KOPT-K1 (cell line): ENCODE data around the gene SSMEM1.
"Not testable (repeated sequence)": the region's sequence is repeated elsewhere in the genome, so short reads cannot be mapped to it uniquely, and the experiment has no call there.

Source experiments
- H3K27ac ChIP-seq: fragments of 200-600 bp; sonication (generic); 2 replicates; pipeline ENCODE4 v1.5.1; 2016; ENCODE audit warnings: antibody characterized with exemption, mild to moderate bottlenecking, low read depth, low read length; ENCODE audit not compliant: poor library complexity, severe bottlenecking
- H3K36me3 ChIP-seq: fragments of 200-600 bp; sonication (generic); 2 replicates; pipeline ENCODE4 v1.5.1; 2017; ENCODE audit warnings: antibody characterized with exemption, mild to moderate bottlenecking, low read length, moderate library complexity; ENCODE audit not compliant: insufficient read depth
- H3K9me3 ChIP-seq: fragments of 200-600 bp; sonication (generic); 2 replicates; pipeline ENCODE4 v1.5.1; 2017; ENCODE audit warnings: antibody characterized with exemption, low read length, mild to moderate bottlenecking; ENCODE audit not compliant: insufficient read depth, poor library complexity, severe bottlenecking

The SSMEM1 gene

DNA sequence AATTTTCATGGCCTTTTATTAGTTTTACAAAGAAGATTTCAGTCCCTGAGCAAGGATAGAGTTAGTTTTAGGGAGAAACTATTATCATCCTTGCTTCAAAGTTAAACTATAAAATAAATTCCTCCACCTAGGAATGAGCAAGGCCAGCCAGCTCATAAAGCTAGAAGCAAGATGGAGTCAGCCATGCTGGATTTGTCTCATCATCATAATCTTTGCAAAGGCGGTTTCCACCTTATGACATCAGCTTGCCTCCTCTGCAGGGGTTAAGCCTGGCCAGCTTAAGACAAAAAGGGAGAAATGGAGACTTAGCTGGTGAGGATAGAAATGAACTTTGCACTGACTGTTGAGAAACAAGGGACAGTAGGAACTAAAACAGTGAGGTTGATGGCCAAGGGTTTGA is 18.7 kb downstream of the SSMEM1 start:
- H3K27ac ChIP-seq = no peak overlapping the region
- peaks cover 3% of the 10 kb centered on the region for H3K9me3 ChIP-seq
- H3K36me3 ChIP-seq = no peaks in the 10 kb centered on the region

GRCh38 chr7:130227883-130228575 is 20.4 kb downstream of the SSMEM1 start:
- Histone ChIP-seq H3K27ac (no peak overlapping the region), H3K36me3 (no peaks in the 10 kb centered on the region), H3K9me3 (peaks cover 3% of the 10 kb centered on the region)

- no peaks in the 10 kb centered on the region for H3K36me3 ChIP-seq
- no peak overlapping the region for H3K27ac ChIP-seq
Observed at GRCh38 chr7:130228840-130229502, 21.3 kb downstream of the SSMEM1 start.

GRCh38 chr7:130229981-130230380 is 22.3 kb downstream of the SSMEM1 start:
- not testable (repeated sequence) for H3K27ac ChIP-seq

More at GRCh38 chr7:130228840-130229502, 21.3 kb downstream of the SSMEM1 start:
- H3K9me3 ChIP-seq = peaks cover 2% of the 10 kb centered on the region

DNA sequence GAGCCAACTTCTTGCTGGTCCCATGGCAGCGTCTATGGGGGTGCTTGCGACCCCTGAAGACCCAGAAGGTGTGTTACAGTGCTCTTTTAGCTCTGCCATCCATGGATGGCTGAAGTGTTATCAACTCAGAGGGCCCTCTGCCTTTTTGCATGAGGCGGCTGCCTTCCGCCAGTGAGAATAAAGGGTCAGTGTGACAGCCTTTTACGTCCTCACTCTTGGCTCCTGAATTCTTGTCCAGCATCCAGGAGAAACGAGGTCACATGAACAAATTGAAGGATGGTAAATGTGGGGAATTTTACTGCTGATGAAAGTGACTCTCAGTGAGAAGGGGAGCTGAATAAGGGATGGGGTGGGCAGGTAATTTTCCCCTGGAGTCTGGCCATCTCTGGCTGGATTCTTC is 24.1 kb downstream of the SSMEM1 start:
- no peaks in the 10 kb centered on the region for H3K36me3 ChIP-seq
- H3K27ac ChIP-seq = no peak overlapping the region
- H3K9me3 ChIP-seq = no peaks in the 10 kb centered on the region

More at GRCh38 chr7:130229981-130230380, 22.3 kb downstream of the SSMEM1 start:
- not testable (repeated sequence) for H3K36me3 ChIP-seq, H3K9me3 ChIP-seq

DNA sequence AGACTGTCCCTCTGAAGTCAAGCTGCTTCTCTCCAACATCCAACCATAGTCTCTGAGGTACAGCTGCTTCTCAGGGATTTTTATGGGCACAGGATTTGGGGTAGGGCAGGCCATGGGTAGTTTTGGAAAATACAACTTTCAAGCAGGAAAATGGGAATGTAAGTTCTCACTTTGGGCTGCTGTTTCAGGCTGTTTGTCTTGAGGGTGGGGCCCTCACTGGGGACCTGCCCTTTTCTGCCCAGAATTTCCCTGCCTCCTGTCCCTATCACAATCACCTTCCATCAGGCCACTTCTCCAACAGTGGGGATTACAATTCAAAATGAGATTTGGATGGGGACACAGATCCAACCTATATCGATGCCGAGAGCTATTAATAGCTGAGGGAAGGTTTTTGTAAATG is 24.5 kb downstream of the SSMEM1 start:
- H3K9me3 ChIP-seq = no peaks in the 10 kb centered on the region
- no peaks in the 10 kb centered on the region for H3K36me3 ChIP-seq
- no peak overlapping the region for H3K27ac ChIP-seq

- no peak overlapping the region for H3K27ac ChIP-seq
- no peaks in the 10 kb centered on the region for H3K36me3 ChIP-seq
- H3K9me3 ChIP-seq = no peaks in the 10 kb centered on the region
Observed at GRCh38 chr7:130234078-130234477, 26.4 kb downstream of the SSMEM1 start.

- not testable (repeated sequence) for H3K27ac ChIP-seq, H3K36me3 ChIP-seq
Observed at GRCh38 chr7:130236361-130236760, 28.7 kb downstream of the SSMEM1 start.

GRCh38 chr7:130240240-130240639 is 32.6 kb downstream of the SSMEM1 start:
- Histone ChIP-seq H3K27ac (no peak overlapping the region), H3K36me3 (no peaks in the 10 kb centered on the region), H3K9me3 (no peaks in the 10 kb centered on the region)

More at GRCh38 chr7:130236361-130236760, 28.7 kb downstream of the SSMEM1 start:
- H3K9me3 ChIP-seq = not testable (repeated sequence)

DNA sequence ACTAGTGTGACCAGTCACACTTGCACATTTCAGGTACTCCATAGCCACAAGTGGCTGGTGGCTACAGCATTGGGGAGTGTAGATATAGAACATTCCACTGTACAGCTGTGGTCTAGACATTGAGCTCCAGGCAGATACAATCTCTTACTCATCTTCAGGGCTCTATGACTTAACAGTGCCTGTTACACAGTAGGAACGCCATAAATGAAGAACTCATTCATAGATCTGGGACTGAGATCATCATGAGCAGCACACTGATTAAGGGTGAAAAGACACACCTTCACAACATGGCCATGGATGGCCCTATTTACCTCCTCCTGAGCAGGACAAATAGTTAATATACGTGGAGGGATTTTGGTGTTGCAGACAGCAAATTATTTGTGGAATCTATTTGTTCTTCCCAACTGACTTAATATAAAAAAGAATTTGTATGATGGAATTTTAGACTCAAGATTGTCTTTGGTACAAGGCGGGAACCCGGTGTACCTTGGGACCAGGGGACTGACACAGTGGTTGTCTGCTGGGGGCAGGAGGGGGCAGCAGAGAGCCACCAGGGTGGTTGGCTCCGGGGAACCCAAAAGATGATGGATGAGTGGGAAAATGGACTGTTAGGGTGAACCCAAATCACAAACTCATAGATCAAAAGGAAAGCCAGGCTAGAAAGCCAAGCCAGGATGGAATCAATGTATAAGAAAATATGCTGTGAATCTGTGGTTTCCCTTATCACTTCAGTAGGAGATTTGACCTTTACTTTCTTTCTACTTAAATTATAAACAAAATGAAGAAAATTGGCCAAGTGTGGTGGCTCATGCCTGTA is 34.7 kb downstream of the SSMEM1 start:
- Histone ChIP-seq H3K27ac (no peak overlapping the region), H3K9me3 (no peaks in the 10 kb centered on the region), H3K36me3 (no peaks in the 10 kb centered on the region)

DNA sequence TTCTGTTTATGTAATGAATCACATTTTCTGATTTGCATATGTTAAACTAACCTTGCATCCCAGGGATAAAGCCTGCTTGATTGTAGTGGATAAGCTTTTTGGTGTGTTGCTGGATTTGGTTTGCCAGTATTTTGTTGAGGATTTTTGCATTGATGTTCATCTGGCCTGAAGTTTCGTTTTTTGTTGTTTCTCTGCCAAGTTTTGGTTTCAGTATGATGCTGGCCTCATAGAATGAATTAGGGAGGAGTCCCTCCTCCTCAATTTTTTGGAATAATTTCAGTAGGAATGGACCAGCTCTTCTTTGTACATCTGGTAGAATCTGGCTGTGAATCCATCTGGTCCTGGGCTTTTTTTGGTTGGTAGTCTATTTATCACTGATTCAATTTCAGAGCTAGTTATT is 35.8 kb downstream of the SSMEM1 start:
- not testable (repeated sequence) for H3K9me3 ChIP-seq, H3K27ac ChIP-seq, H3K36me3 ChIP-seq

GRCh38 chr7:130246491-130246890 is 38.8 kb downstream of the SSMEM1 start:
- H3K9me3 ChIP-seq, H3K36me3 ChIP-seq, H3K27ac ChIP-seq: not testable (repeated sequence)

DNA sequence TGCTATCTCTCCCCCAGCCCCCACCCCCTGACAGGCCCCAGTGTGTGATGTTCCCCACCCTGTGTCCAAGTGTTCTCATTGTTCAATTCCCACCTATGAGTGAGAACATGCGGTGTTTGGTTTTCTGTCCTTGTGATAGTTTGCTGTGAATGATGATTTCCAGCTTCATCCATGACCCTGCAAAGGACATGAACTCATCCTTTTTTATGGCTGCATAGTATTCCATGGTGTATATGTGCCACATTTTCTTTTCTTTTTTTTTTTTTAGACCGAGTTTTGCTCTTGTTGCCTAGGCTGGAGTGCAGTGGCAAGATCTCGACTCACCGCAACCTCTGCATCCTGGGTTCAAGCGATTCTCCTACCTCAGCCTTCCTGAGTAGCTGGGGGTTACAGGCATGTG is 41.2 kb downstream of the SSMEM1 start:
- not testable (repeated sequence) for H3K27ac ChIP-seq, H3K36me3 ChIP-seq, H3K9me3 ChIP-seq

GRCh38 chr7:130249626-130250025 is 42.0 kb downstream of the SSMEM1 start:
- not testable (repeated sequence) for H3K27ac ChIP-seq, H3K9me3 ChIP-seq, H3K36me3 ChIP-seq

DNA sequence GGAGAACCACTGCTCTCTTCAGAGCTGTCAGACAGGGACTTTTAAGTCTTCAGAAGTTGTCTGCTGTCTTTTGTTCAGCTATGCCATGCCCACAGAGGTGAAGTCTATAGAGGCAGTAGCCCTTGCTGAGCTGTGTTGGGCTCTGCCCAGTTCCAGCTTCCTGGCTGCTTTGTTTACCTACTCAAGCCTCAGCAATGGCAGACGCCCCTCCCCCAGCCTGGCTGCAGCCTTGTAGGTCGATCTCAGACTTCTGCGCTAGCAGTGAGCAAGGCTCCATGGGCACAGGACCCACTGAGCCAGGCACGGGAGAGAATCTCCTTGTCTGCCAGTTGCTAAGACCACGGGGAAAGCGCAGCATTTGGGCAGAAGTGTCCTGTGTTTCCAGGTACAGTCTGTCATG is 46.9 kb downstream of the SSMEM1 start:
- H3K9me3 ChIP-seq = peaks cover 29% of the 10 kb centered on the region
- no peak overlapping the region for H3K27ac ChIP-seq
- H3K36me3 ChIP-seq = no peaks in the 10 kb centered on the region
